Kasumi-1 (cell line): ENCODE results near the gene GUCA1C.

ENCODE experiments used
- DNase-seq, 2 experiments: peaks; one replicate each; lab custom pipeline; 2025; lab: John Stamatoyannopoulos, UW

GUCA1C gene

GRCh38 chr3:108953700-108954099 lies at the start of gene GUCA1C:
Gene GUCA1C, minus strand, starts transcription at chr3:108953879. Its CDS starts 117 bp downstream, at chr3:108953762.
- DNase-seq = no peak

- no peak for DNase-seq
Observed at GRCh38 chr3:108998436-108998835, 44.8 kb upstream of the GUCA1C start.

GRCh38 chr3:108985844-108986243 lies 32.2 kb upstream of the GUCA1C start:
- no peak for DNase-seq

- DNase-seq = no peak
Observed at GRCh38 chr3:108983051-108983450, 29.4 kb upstream of the GUCA1C start.

- DNase-seq = no peak
Observed at GRCh38 chr3:108976058-108976457, 22.4 kb upstream of the GUCA1C start.

GRCh38 chr3:108973019-108973418 lies 19.3 kb upstream of the GUCA1C start:
- DNase-seq = no peak

- no peak for DNase-seq
Observed at GRCh38 chr3:108972482-108972881, 18.8 kb upstream of the GUCA1C start.

GRCh38 chr3:108970561-108970960 lies 16.9 kb upstream of the GUCA1C start:
- no peak for DNase-seq

- no peak for DNase-seq
Observed at GRCh38 chr3:108966773-108967172, 13.1 kb upstream of the GUCA1C start.

- no peak for DNase-seq
Observed at GRCh38 chr3:108959017-108959416, 5.3 kb upstream of the GUCA1C start.

GRCh38 chr3:108953210-108953609 lies 469 bp downstream of the GUCA1C start:
- no peak for DNase-seq

- no peak for DNase-seq
Observed at GRCh38 chr3:108951820-108952501, 1.7 kb downstream of the GUCA1C start.

GRCh38 chr3:108947855-108948254 lies 5.8 kb downstream of the GUCA1C start:
- DNase-seq = no peak

GRCh38 chr3:108946292-108947285 lies 7.1 kb downstream of the GUCA1C start:
- no peak for DNase-seq

- no peak for DNase-seq
Observed at GRCh38 chr3:108940568-108941263, 13.0 kb downstream of the GUCA1C start.

- DNase-seq = no peak
Observed at GRCh38 chr3:108940166-108940565, 13.5 kb downstream of the GUCA1C start.

- no peak for DNase-seq
Observed at GRCh38 chr3:108936924-108937689, 16.6 kb downstream of the GUCA1C start.

- no peak for DNase-seq
Observed at GRCh38 chr3:108931035-108931434, 22.6 kb downstream of the GUCA1C start.

- DNase-seq = no peak
Observed at GRCh38 chr3:108918866-108919265, 34.8 kb downstream of the GUCA1C start.

- DNase-seq = peak; percentile 69 to 79
Observed at GRCh38 chr3:108914774-108915641, 38.7 kb downstream of the GUCA1C start.

GRCh38 chr3:108909799-108910198 lies 43.9 kb downstream of the GUCA1C start:
- no peak for DNase-seq
